Measurements from ENCODE around the gene TTC13.
A peak's percentile ranks its signal among the peaks of the same experiment; 100 is the strongest.

Gene TTC13

DNA sequence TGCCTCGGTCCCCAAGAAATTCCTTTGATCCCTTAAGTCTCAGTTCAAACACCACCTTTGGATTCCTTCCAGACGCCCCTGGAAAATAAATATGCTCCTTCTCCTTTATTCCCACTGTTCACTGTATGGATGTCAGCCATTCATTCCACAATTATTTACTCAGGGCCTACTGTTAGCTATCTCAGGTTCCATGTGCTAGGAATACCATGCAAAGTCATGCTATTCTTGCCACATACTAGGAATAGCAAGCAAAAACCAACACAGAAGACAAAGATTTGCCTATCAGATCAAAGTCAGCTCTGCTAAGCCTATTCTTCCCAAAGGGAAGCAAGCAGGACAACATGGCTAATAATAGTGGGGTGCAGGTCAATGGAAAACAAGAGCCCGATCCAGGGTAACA lies 29.8 kb downstream of the TTC13 start:
- DNase-seq (ENCODE audit: low read depth in 1 of 2, low spot score in 1 of 2), result no peak

DNA sequence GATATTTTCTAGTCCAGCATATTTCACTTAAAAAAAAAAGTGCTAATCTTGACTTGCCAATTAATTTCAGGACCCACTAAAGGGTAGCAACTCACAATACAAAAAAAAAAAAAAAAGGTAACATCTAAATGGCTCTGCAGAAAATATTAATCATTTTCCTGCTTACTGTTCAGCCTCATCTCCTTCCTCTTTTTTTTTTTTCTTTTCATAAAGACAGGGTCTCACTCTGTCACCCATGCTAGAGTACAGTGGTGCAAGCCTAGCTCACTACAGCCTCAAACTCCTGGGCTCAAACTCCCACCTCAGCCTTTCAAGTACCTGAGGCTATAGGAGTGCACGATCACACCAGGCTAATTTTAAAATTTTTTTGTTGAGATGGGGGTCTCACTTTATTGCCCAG lies 30.4 kb downstream of the TTC13 start:
- no peak for DNase-seq (ENCODE audit: low read depth in 1 of 2, low spot score in 1 of 2)

DNA sequence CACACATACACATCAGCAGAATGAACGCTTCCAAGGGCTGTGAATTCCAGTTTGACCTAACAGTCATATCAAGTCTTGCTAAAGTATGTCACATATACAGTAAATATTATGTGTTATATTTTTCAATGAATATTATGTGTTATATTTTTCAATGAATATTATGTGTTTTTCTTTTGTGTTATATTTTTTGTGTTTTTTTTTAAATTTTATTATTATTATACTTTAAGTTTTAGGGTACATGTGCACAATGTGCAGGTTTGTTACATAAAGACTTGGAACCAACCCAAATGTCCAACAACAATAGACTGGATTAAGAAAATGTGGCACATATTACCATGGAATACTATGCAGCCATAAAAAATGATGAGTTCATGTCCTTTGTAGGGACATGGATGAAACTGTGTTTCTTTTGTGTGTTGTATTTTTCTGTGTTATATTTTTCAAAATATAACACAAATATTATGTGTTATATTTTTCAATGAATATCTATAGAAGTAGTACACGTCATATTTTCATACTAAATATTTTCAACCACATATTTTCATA lies 35.5 kb downstream of the TTC13 start:
- DNase-seq (ENCODE audit: low read depth in 1 of 2, low spot score in 1 of 2), result no peak

DNA sequence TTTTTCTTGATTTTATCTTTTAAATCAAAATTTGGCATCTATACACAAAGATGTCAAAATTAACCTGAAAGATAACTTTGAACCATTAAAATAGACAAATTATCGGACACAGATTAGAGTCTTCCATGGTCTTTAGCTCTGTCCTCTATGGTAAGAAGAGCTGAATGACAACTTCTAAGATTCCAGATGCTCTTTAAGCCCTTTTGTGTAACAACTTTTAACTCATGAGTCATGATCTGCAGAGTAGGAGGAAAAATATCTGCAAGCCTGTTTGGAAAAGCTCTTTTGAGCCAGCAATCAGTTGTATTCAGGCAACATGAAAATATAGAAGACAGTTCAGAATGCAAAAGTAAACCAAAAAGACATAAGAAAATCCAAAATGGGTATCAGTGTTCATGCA lies 37.8 kb downstream of the TTC13 start:
- no peak for DNase-seq (ENCODE audit: low read depth in 1 of 2, low spot score in 1 of 2)

DNA sequence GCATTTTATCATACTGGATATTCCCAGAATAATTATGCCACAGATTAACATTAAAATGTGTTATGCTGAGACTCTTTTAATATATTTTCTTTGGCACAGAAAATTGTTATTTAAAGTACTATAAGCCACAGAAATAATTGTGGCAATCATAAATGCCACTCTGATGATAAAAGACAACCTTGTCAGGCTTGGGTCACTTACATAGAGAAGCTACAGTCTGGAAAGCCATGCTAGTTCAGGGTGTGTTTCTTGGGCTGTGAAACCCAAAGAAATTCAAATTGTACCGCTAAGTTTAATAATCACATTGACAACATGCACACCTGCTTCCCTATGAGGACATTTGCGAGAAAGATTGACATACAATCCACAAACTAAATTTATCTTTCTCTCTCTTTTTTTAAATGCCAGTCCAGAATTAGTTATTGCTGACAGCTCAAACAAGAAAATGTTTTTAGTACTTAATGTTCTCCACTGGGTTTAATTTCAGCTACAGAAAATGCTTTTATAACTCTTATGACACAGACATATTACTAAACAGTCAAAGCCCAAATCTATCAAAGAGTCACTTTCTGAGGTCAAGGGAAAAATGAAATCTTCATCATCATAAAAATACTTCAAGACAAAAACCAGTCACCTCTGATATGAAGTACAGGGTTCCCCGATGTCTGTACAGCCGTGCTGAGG lies 38.7 kb downstream of the TTC13 start:
- no peak for DNase-seq (ENCODE audit: low read depth in 1 of 2, low spot score in 1 of 2)

DNA sequence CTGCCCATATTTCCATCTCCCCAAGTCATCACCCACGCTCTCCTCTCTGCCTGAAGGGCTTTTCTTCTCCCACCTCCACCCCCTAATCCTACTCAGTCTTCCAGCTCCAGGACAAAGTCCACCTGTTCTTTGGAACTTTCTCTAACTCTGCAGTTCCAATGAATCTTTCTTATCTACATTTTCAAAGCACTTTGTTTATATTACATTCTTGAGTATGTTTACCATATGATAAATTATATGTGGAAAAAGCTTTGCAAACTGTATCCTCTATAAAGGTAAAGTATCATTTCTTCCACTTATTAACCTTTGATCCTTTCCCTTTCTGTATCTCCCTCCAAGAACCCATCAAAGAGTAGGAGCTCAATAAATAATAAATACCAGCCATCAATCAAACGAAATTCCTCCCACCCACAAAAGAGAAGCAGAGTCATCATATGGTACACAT lies 39.7 kb downstream of the TTC13 start:
- no peak for DNase-seq (ENCODE audit: low read depth in 1 of 2, low spot score in 1 of 2)

DNA sequence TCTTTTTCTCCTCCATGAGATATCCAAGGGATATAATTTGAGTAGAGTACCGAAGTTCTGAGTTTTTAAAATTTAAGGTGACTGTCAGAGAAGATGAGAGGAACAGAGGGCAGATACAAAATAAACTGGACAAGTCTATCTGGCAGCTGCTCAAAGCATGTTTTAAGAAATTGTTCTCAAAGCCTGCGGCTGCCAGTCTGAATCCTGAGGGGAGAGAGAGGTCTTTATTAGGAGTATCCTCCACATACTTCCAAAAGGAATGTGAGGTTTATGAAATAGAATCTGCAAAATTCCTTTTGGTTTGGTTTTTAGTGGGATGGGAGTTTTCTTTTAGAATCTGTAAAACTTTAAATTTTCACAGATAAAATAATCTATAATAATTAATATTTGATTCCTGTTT lies 41.3 kb downstream of the TTC13 start:
- DNase-seq (ENCODE audit: low read depth in 1 of 2, low spot score in 1 of 2), result no peak

DNA sequence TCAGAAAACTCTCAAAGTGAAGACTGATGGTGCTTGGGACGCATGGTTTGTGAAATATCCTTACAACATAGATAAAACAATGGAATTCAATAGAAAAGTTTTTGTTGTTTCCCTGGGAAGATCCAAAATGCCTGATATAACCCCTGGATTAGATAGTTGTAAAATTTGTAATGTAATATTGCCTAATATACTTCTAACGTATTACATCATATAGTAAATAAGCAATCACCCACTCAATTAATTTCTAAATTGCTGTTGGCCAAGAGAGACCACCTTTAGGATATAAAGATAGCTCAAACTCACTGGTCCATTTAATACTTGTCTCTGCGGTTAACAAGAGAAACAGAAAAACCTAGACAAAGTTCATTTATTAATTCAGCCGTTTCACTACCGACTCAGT lies 42.2 kb downstream of the TTC13 start:
- no peak for DNase-seq (ENCODE audit: low read depth in 1 of 2, low spot score in 1 of 2)

DNA sequence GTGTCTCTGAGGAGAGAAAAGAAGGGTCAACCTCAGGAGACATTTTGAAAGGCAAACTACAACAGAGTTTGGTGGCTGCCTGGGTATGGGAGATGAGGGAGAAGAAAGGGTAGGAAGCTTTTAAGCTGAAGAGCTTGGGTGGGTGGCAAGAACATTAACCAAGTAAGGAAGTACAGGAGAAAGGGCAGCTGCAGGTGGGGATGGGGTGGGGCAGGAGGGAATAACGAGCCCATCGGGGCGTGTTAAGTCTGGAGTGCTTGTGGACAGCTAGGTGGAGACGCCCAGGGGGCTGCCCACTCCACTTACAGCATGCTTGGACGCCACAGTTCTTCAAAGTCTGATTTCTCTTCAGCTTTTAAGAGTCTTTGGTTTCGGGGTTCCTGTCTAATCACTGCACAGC lies 42.8 kb downstream of the TTC13 start:
- no peak for DNase-seq (ENCODE audit: low read depth in 1 of 2, low spot score in 1 of 2)

DNA sequence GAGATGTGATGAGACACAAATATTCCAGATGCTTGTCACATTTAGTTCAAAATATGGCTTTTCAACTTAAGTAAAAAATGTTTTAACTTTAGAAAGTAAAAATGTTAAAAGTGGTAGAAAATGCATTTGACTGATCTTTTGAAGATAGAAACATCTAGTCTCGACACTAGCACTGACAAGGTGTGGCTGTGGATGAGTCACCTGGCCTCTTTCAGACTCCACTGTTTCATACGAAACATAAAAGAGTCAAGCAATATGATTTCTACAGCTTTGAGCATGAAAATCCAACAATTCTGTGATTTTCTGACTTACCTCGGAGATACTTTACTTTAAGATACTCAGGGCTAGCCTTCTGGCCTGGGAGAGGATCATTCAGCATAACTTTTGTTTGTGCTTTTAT lies 47.7 kb downstream of the TTC13 start:
- no peak for DNase-seq (ENCODE audit: low read depth in 1 of 2, low spot score in 1 of 2)

DNA sequence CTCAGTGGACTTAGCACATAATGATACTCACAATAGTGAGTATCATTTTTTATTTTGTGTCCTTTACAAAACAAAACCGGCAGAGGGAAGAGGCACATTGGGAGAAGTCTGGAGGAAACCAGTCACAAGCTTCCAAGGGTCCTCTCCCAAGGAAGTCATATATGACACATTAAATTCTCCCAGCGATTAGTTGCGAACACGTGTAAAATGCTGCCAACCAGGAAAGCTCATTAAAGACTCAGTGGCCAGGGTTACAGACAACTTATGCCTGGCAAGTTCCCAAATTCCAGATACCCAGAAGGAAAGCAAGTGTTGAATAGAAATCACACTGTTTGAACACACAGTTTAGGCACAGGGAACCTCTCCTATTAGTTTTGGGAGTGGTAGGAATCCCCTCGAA lies 52.5 kb downstream of the TTC13 start:
- no peak for DNase-seq (ENCODE audit: low read depth in 1 of 2, low spot score in 1 of 2)

DNA sequence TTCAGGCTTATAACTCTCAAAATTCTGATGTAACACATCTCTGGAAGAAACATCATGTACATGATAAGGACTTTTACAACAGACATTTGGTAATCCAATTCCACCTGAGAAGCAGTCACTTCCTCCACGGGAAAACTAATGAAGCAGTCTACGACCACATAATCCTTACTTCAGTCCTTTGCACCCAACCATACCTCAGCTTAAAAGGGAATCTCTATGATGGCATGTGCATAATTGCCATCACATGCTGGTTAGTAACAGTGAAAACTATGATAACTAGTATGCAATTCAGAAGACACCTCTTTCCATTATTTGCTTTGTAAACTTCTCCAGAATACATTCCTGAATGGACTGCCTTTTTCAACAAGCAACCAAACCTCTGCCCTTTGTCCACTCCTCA lies 53.1 kb downstream of the TTC13 start:
- no peak for DNase-seq (ENCODE audit: low read depth in 1 of 2, low spot score in 1 of 2)

DNA sequence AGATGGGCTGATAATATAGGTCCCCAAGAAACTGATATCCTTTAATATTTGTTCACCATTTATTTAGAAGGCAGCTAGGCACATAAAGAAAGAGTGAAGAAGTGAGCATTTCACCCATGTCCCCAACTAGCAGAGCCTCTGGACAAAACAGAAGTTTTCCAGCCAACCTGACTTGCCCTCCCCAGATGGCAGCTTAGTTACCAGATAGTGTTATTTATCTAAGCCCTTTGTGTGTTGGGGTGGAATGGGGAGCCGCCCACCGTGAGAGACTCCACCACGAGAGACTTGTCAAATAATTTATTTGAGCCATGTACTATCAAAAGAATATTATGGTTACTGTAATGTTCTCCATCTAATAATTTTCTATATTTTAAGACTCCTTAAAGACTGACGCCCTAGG lies 55.5 kb downstream of the TTC13 start:
- no peak for DNase-seq (ENCODE audit: low read depth in 1 of 2, low spot score in 1 of 2)

DNA sequence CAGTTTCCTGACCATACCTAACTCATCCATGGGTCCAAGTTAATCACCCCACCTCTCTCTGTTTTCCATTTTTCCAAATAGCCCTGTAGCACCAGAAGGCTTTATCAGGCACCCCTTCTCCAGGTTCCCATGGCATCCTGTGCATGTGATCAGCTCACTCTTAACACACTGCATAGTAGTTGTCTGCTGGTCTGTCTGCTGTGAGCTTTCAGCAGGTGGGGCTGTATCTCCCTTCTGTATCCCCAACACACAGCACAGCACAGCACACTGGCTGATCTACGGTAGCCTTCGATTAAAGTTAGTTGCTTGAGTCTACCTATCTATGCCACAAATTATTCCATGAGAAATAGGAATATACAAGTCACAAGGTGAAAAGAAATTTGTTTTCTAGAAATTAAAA lies 56.0 kb downstream of the TTC13 start:
- no peak for DNase-seq (ENCODE audit: low read depth in 1 of 2, low spot score in 1 of 2)

DNA sequence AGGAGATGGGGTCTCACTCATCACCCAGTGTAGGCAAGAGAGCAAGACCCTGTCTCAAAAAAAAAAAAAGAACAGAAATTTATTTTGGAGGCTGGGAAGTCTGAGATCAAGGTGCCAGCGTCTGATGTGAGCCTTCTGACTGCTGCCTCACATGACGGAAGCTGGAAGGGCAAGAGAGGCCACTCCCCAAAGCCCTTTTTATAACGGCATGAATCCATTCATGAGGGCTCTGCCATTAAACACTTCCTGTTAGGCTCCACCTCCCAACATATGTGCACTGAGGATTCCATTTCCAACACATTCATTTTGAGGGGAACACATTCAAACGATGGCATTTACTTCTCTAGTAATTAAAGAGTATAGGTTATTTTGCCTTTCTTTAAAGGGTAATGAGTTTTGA lies 59.5 kb downstream of the TTC13 start:
- DNase-seq (ENCODE audit: low read depth in 1 of 2, low spot score in 1 of 2), result no peak

DNA sequence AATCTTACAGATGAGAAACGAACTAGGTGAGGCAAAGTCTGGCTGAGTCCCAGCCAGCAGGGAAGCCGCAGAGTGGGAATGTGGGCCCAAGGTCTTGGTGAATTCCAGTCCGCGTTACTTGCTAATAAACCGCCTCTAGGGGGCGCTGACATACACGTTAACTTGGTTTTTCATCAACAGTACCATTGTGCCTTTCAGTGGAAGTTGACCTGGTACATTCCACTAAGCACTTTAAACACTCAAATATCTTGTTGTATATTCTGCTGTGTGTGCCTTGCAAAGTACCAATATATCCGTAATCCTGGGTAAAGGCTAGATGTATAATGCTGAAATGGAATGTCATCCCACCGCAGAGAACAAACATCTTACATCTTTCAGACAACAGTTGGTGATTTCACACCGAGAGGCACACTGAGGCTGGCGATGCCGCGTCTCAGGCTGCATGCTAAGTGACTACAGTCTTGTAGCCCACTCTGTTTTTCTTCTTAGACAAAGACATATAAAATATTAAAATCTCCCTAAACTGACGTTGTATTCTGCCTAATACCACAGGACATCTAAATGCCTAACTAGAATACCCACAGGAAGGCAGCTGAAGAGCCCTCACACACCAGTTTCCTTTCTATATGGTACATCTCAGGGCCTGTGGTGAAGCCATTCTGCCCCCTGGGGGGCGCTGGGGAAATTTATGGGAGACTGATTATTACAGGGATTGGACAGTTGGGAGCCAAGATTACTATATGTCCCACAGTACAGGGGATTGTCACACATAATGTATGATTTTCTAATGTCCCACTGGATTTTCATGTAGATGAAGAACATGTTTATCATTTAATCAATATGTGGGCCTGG lies 61.2 kb downstream of the TTC13 start:
- peak; percentile 30 to 44 for DNase-seq (ENCODE audit: low read depth in 1 of 2, low spot score in 1 of 2)

DNA sequence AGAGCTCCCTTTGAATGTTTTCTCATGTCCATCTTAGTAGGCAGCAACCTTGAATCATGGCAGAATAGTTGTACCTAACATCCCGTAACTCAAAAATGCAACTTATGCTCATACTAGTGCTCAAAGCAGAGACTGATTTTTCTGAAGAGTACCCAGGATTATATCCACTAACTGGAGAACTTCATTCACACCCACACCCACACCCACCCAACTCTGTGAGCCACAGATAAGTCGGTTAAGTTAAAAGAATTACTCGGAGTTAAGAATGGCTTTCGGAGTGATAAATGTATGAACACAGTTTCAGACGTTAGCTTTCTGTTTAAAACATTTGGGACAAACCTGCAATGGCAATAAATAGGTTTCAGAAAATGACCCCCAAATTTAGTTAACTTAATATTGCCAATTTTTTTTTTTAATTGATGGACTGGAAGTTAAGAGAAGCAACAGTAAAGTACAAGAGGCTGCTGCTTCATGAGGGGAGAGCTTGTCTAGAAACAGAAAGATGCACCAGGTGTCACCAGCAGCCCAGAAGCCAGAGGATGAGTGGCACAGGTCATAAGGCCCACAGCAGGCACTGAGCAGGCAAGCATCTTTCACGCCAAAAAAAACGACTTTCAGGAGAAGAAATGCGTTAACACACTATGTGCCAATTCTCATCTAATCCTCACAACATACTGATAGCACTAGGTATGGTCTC lies 61.9 kb downstream of the TTC13 start:
- no peak for DNase-seq (ENCODE audit: low read depth in 1 of 2, low spot score in 1 of 2)

DNA sequence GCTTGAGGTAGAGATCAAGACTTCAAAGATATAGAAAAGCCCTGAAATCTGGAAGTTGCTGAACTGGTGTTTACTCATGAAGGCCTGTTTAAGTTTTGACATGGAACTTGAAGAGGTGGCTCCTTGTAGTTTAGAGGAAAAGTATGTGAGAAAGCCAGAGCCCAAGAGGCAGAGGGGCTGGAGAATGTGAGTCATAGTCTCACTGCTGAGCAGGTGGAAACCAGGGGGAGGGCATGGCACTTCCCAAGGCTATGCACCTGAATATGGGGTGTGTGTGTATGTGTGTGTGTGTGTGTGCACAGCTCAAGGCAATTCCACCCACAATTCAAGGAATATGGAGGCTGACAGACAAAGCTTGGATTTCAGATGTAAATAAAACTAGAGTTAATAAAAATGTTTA lies 63.6 kb downstream of the TTC13 start:
- no peak for DNase-seq (ENCODE audit: low read depth in 1 of 2, low spot score in 1 of 2)

DNA sequence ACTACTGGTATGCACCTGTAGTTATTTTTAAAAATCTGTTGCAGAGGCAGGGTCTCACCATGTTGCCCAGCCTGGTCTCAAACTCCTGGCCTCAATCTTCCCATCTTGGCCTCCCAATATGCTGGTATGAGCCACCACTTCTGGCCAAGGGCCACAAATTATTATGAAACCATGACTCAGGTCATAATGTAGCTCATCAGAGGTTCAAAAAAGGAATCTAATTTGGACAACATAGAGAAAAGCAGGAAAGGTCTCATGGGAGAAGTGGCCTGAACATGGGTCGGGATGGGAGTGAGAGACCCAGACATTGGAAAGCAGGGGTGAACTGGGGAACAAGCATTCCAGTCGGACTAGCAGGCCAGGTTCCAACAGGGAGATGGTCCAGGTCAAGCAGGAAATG lies 65.2 kb downstream of the TTC13 start:
- DNase-seq (ENCODE audit: low read depth in 1 of 2, low spot score in 1 of 2), result no peak

DNA sequence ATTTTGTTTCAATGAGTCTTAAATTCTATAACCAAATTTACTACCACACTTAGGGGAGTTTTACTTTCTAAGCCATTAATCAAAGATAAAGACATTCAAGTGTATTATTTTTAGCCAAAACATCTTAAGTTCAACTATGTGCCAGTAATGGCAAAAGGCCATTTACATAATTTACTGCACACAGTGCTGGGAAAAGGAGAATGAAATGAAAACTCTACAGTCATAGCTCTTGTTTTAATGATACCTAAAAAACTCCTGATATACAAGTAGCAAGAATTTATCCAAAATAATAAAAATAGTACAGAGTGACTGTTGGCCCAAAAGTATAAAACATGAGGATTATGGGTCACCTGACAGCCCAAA lies 67.9 kb downstream of the TTC13 start:
- no peak for DNase-seq (ENCODE audit: low read depth in 1 of 2, low spot score in 1 of 2)

DNA sequence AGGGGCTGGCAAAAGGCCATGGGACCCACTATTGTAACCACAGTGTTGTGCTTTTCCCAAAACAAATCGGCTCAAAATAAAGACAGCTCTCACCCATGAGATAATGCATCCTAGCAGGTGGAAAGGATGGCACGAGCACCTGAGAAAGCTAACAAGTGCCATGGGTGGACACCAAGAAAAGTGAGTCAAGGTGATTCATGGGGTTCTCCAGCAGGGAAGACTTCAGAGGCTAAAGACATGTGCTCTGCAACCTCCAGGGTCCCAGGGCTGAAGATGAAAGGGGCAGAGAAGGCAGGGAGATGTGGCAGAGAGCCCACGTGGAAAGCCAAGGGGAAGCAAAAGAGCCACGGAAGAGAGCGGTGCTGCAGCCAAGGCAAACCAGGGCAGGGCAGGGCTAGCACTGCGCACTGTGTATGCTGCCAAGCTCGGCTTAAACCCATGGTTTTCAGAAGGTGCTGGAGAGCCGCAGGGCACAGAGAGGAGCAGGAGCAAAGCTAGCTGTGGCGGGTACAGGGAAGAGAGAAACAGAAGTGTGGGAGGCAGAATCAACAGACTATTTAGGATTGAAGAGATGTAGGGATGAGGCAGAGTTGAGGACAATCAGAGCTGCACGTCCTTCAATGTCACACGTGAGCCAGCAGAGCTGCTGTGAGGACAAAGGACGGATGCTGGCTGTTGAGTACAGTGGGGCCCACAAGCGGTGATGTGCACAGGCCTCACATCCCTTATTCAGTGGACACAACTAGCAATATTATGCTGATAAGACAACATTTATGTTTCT lies 68.5 kb downstream of the TTC13 start:
- no peak for DNase-seq (ENCODE audit: low read depth in 1 of 2, low spot score in 1 of 2)

All from stimulated activated CD4-positive, alpha-beta T cell treated with anti-CD3 and anti-CD28 coated beads, Interleukin-15, amount 100 ng/mL, for 1 hour (primary cell).